Astrocyte of the cerebellum (primary cell): ENCODE measurements around the gene SLC38A3.

Experiments used
- DNase-seq: peaks from one replicate; pipeline ENCODE4 v3.0.0-alpha.2; 2011; ENCODE audit warnings: low read depth
- H3K4me3 ChIP-seq: 2 replicates; pipeline ENCODE4 v1.5.1; 2011; ENCODE audit warnings: mild to moderate bottlenecking, low read depth, low read length, moderate library complexity
- CTCF ChIP-seq: IDR thresholded peaks from 2 replicates; pipeline ENCODE4 v1.5.1; 2012; ENCODE audit warnings: low read length, low read depth, moderate library complexity, mild to moderate bottlenecking; ENCODE audit errors: missing control alignments
- in situ Hi-C: cut with HindIII; loops from 2 replicates; pipeline ENCODE4 v1.10.0; 2017; ENCODE audit warnings: low sequenced_read_pairs

The SLC38A3 gene

GRCh38 chr3:50229490-50229889 lies 24.4 kb downstream of the SLC38A3 start:
- in situ Hi-C loops: no loop called here
- no peak for TF ChIP-seq CTCF
- no peak for DNase-seq
- H3K4me3 ChIP-seq: no peak overlapping the region

GRCh38 chr3:50230104-50230793 lies 25.2 kb downstream of the SLC38A3 start:
- no peak for DNase-seq
- TF ChIP-seq CTCF: no peak
- in situ Hi-C loops: no loop called here
- no peak overlapping the region for H3K4me3 ChIP-seq

- no peak overlapping the region for H3K4me3 ChIP-seq
- TF ChIP-seq CTCF: no peak
Measured at GRCh38 chr3:50230794-50231125, 25.7 kb downstream of the SLC38A3 start.

GRCh38 chr3:50231581-50231980 lies 26.5 kb downstream of the SLC38A3 start:
- in situ Hi-C loops: no loop called here
- no peak for DNase-seq
- H3K4me3 ChIP-seq: no peak overlapping the region
- no peak for TF ChIP-seq CTCF

More at GRCh38 chr3:50230794-50231125, 25.7 kb downstream of the SLC38A3 start:
- in situ Hi-C loops: no loop called here
- no peak for DNase-seq

- no peak for TF ChIP-seq CTCF
- no peak for DNase-seq
- H3K4me3 ChIP-seq: no peak overlapping the region
- in situ Hi-C loops: no loop called here
Measured at GRCh38 chr3:50232303-50232702, 27.2 kb downstream of the SLC38A3 start.

GRCh38 chr3:50233176-50233575 lies 28.1 kb downstream of the SLC38A3 start:
- no peak overlapping the region for H3K4me3 ChIP-seq
- in situ Hi-C loops: no loop called here
- no peak for TF ChIP-seq CTCF
- DNase-seq: no peak
